H1 (cell line): ENCODE measurements around the gene ALK. TPM values are rescaled to one million over a fixed set of nuclear protein-coding genes. Genes with fewer than 3 reads are reported as not detected.

Experiments
- CTCF ChIA-PET: fragments of 300-600 bp; sonication (Branson Sonifier 250); formaldehyde crosslinking; loops from one replicate; lab custom pipeline; 2021; ENCODE audit not compliant: partially characterized antibody; lab: Charles Lee
- POLR2A ChIA-PET: fragments of 300-600 bp; sonication (Branson Sonifier 250); formaldehyde crosslinking; loops from one replicate; lab custom pipeline; 2021; ENCODE audit warnings: inconsistent platforms; ENCODE audit not compliant: partially characterized antibody; lab: Charles Lee
- DNase-seq, 2 experiments: peaks; one replicate each; pipeline versions ENCODE4 v3.0.0 to v3.0.0-alpha.2; 2010 to 2022; ENCODE audit warnings: low spot score in 2 of 2, low read depth in 1 of 2, mixed read lengths in 1 of 2
- FAIRE-seq: peaks from 2 replicates; lab custom pipeline; 2011; peaks lifted over from hg19 to GRCh38; lab: Jason Lieb, UNC
- H2AFZ ChIP-seq: 2 replicates; pipeline ENCODE4 v1.8.1; 2012; ENCODE audit warnings: low read length, inconsistent platforms
- H2AK5ac ChIP-seq: 2 replicates; pipeline ENCODE4 v1.6.1; 2013; ENCODE audit warnings: low read depth, low read length
- H2BK120ac ChIP-seq: replicated peaks from 2 replicates; pipeline ENCODE3; 2013; ENCODE audit warnings: low read depth, low read length, inconsistent platforms
- H2BK12ac ChIP-seq: 2 replicates; pipeline ENCODE4 v1.6.1; 2013; ENCODE audit warnings: low read depth, low read length
- H2BK15ac ChIP-seq: 2 replicates; pipeline ENCODE4 v1.6.1; 2013; ENCODE audit warnings: low read length
- H2BK20ac ChIP-seq: 2 replicates; pipeline ENCODE4 v1.6.1; 2013; ENCODE audit warnings: low read length
- H2BK5ac ChIP-seq: 2 replicates; pipeline ENCODE4 v1.6.1; 2013; ENCODE audit warnings: low read depth, low read length
- H3K14ac ChIP-seq: 2 replicates; pipeline ENCODE4 v1.6.1; 2013; ENCODE audit warnings: inconsistent platforms; ENCODE audit not compliant: insufficient read length
- H3K18ac ChIP-seq: 2 replicates; pipeline ENCODE4 v1.6.1; 2013; ENCODE audit warnings: low read length; ENCODE audit errors: extremely low read depth
- H3K23ac ChIP-seq: 2 replicates; pipeline ENCODE4 v1.6.1; 2013; ENCODE audit warnings: inconsistent platforms; ENCODE audit not compliant: insufficient read length
- H3K23me2 ChIP-seq: 2 replicates; pipeline ENCODE4 v1.6.1; 2013; ENCODE audit warnings: low read depth, low read length
- H3K27ac ChIP-seq: 2 replicates; pipeline ENCODE4 v1.6.1; 2011; ENCODE audit warnings: low read depth, low read length, inconsistent platforms
- H3K27me3 ChIP-seq, 4 experiments: replicated peaks in 1 of 4; 1 replicate in 1 of 4; 2 replicates in 3 of 4; pipeline versions ENCODE4 v1.6.1 to v1.8.1; 2011 to 2013; ENCODE audit warnings: low read length in 3 of 4, mild to moderate bottlenecking in 3 of 4, inconsistent platforms in 2 of 4, mixed read lengths in 2 of 4, moderate library complexity in 1 of 4; ENCODE audit not compliant: control insufficient read depth in 3 of 4, insufficient read depth in 3 of 4; ENCODE audit errors: extremely low read depth in 1 of 4
- H3K36me3 ChIP-seq, 4 experiments: 2 replicates each; pipeline versions ENCODE4 v1.6.1 to v1.8.1; 2011 to 2013; ENCODE audit warnings: mild to moderate bottlenecking in 4 of 4, low read length in 3 of 4, moderate library complexity in 2 of 4, control low read depth in 1 of 4, inconsistent platforms in 1 of 4; ENCODE audit not compliant: insufficient read depth in 4 of 4, control insufficient read depth in 2 of 4
- H3K4ac ChIP-seq: replicated peaks from 2 replicates; pipeline ENCODE3; 2013; ENCODE audit warnings: low read length, low read depth, mixed read lengths, inconsistent platforms; ENCODE audit not compliant: insufficient read length
- H3K4me1 ChIP-seq, 4 experiments: replicated peaks in 1 of 4; 1 replicate in 1 of 4; 2 replicates in 3 of 4; pipeline versions ENCODE4 v1.6.1 to v1.8.1; 2011 to 2013; ENCODE audit warnings: low read length in 3 of 4, inconsistent platforms in 2 of 4, mixed read lengths in 1 of 4; ENCODE audit not compliant: insufficient read depth in 4 of 4, control insufficient read depth in 3 of 4
- H3K4me2 ChIP-seq, 2 experiments: 2 replicates each; pipeline versions ENCODE4 v1.6.1 to v1.8.1; 2011 to 2013; ENCODE audit warnings: low read depth in 2 of 2, low read length in 2 of 2, control low read depth in 1 of 2, inconsistent platforms in 1 of 2, mild to moderate bottlenecking in 1 of 2; ENCODE audit not compliant: insufficient read depth in 1 of 2
- H3K4me3 ChIP-seq, 4 experiments: fragments of 200-600, 300-600 bp in 1 of 4; sonication (generic), shearing (Covaris generic), sonication (Bioruptor Twin) in 1 of 4; 2 replicates each; pipeline versions ENCODE4 v1.5.1 to v1.8.1; 2011 to 2016; ENCODE audit warnings: low read length in 4 of 4, low read depth in 3 of 4, control low read depth in 2 of 4, inconsistent platforms in 2 of 4, mild to moderate bottlenecking in 2 of 4, mixed read lengths in 1 of 4, moderate library complexity in 1 of 4; ENCODE audit not compliant: insufficient read depth in 2 of 4; ENCODE audit errors: extremely low read depth in 1 of 4
- H3K56ac ChIP-seq: replicated peaks from 2 replicates; pipeline ENCODE3; 2013; ENCODE audit warnings: low read depth, mild to moderate bottlenecking, mixed read lengths, low read length, inconsistent platforms; ENCODE audit not compliant: insufficient read length
- H3K79me1 ChIP-seq: 2 replicates; pipeline ENCODE4 v1.6.1; 2013; ENCODE audit warnings: low read depth, low read length, control low read depth
- H3K79me2 ChIP-seq, 2 experiments: 2 replicates each; pipeline versions ENCODE4 v1.6.1 to v1.8.1; 2012 to 2013; ENCODE audit warnings: low read length in 2 of 2, mild to moderate bottlenecking in 2 of 2, inconsistent platforms in 1 of 2; ENCODE audit not compliant: insufficient read depth in 2 of 2, control insufficient read depth in 1 of 2
- H3K9ac ChIP-seq, 4 experiments: replicated peaks in 1 of 4; 1 replicate in 1 of 4; 2 replicates in 3 of 4; pipeline versions ENCODE4 v1.6.1 to v1.8.1; 2011 to 2013; ENCODE audit warnings: low read depth in 3 of 4, low read length in 3 of 4, control low read depth in 2 of 4, mild to moderate bottlenecking in 2 of 4, moderate library complexity in 2 of 4, inconsistent platforms in 1 of 4; ENCODE audit errors: extremely low read depth in 1 of 4
- H3K9me3 ChIP-seq, 2 experiments: 2 replicates each; pipeline versions ENCODE4 v1.6.1 to v1.8.1; 2012 to 2013; ENCODE audit warnings: mild to moderate bottlenecking in 2 of 2, moderate library complexity in 2 of 2, control low read depth in 1 of 2, inconsistent platforms in 1 of 2, low read depth in 1 of 2, low read length in 1 of 2, mixed read lengths in 1 of 2; ENCODE audit not compliant: insufficient read depth in 2 of 2
- H4K20me1 ChIP-seq, 2 experiments: replicated peaks in 1 of 2; 2 replicates each; pipeline versions ENCODE3 to v1.8.1; 2011 to 2013; ENCODE audit warnings: inconsistent platforms in 2 of 2, low read length in 2 of 2, mild to moderate bottlenecking in 1 of 2; ENCODE audit not compliant: insufficient read depth in 2 of 2, control insufficient read depth in 1 of 2
- H4K5ac ChIP-seq: 2 replicates; pipeline ENCODE4 v1.6.1; 2013; ENCODE audit warnings: low read length, low read depth, mixed read lengths, inconsistent platforms; ENCODE audit not compliant: insufficient read length
- H4K8ac ChIP-seq: 2 replicates; pipeline ENCODE4 v1.8.0; 2013; ENCODE audit warnings: mild to moderate bottlenecking, moderate library complexity, low read length, inconsistent platforms; ENCODE audit not compliant: insufficient read depth; ENCODE audit errors: extremely low read depth
- H4K91ac ChIP-seq: replicated peaks from 2 replicates; pipeline ENCODE3; 2013; ENCODE audit warnings: low read length, mixed read lengths, inconsistent platforms; ENCODE audit not compliant: insufficient read length
- BCL11A ChIP-seq, 2 experiments: IDR thresholded peaks; one replicate each; pipeline ENCODE4 v1.6.1; 2011; ENCODE audit warnings: low read depth in 2 of 2, low read length in 2 of 2, mild to moderate bottlenecking in 2 of 2
- CBX5 ChIP-seq: fragments of 300-800, 300-1000 bp; sonication (generic); IDR thresholded peaks from 2 replicates; pipeline ENCODE4 v1.7.1; 2016; ENCODE audit warnings: antibody characterized with exemption, low read length, low read depth
- E2F6 ChIP-seq: IDR thresholded peaks from 2 replicates; pipeline ENCODE4 v1.6.1; 2012; ENCODE audit warnings: inconsistent platforms
- EP300 ChIP-seq, 2 experiments: IDR thresholded peaks; 1 replicate in 1 of 2; 2 replicates in 1 of 2; pipeline ENCODE4 v1.6.1; 2011 to 2012; ENCODE audit warnings: low read depth in 2 of 2, low read length in 2 of 2, mild to moderate bottlenecking in 2 of 2, borderline replicate concordance in 1 of 2, inconsistent platforms in 1 of 2, moderate library complexity in 1 of 2
- GTF2F1 ChIP-seq: IDR thresholded peaks from 2 replicates; pipeline ENCODE4 v1.6.1; 2012; ENCODE audit warnings: low read depth, low read length, improper control_type of control experiment, borderline replicate concordance
- HDAC2 ChIP-seq, 2 experiments: fragments of 300-600 bp in 1 of 2; sonication (generic) in 1 of 2; IDR thresholded peaks; 2 replicates each; pipeline ENCODE4 v1.6.1; 2011 to 2012; ENCODE audit warnings: low read depth in 2 of 2, low read length in 2 of 2, mild to moderate bottlenecking in 2 of 2, moderate library complexity in 2 of 2, borderline replicate concordance in 1 of 2, inconsistent platforms in 1 of 2
- MAX ChIP-seq: IDR thresholded peaks from 2 replicates; pipeline ENCODE4 v1.6.1; 2012; ENCODE audit warnings: inconsistent platforms
- NRF1 ChIP-seq: IDR thresholded peaks from 2 replicates; pipeline ENCODE4 v1.6.1; 2011; ENCODE audit warnings: mild to moderate bottlenecking, low read depth, low read length, improper control_type of control experiment
- POLR2A ChIP-seq, 2 experiments: IDR thresholded peaks; 1 replicate in 1 of 2; 2 replicates in 1 of 2; pipeline ENCODE4 v1.6.1; 2011; ENCODE audit warnings: low read depth in 2 of 2, low read length in 2 of 2, mild to moderate bottlenecking in 2 of 2; ENCODE audit errors: control extremely low read depth in 1 of 2
- SIN3A ChIP-seq, 2 experiments: IDR thresholded peaks in 1 of 2; conservative IDR thresholded peaks in 1 of 2; 2 replicates each; pipeline ENCODE4 v1.6.1; 2011 to 2012; ENCODE audit warnings: low read length in 2 of 2, improper control_type of control experiment in 1 of 2, low read depth in 1 of 2, mild to moderate bottlenecking in 1 of 2
- SIRT6 ChIP-seq: IDR thresholded peaks from one replicate; pipeline ENCODE4 v1.7.1; 2012; ENCODE audit warnings: low read length, inconsistent platforms
- WGBS, 2 experiments: shearing (Covaris generic) in 1 of 2; methylation state at CpG; one replicate each; pipeline versions ENCODE4 v1.1.6 to v1.1.7; 2013 to 2015; ENCODE audit warnings: low lambda C conversion rate in 2 of 2, mixed read lengths in 2 of 2, inconsistent platforms in 1 of 2, low coverage in 1 of 2, missing lambda C conversion rate in 1 of 2; ENCODE audit not compliant: insufficient replicate concordance in 2 of 2, insufficient coverage in 1 of 2, insufficient read length in 1 of 2; ENCODE audit errors: extremely low coverage in 1 of 2, missing lambda C conversion rate in 1 of 2; 5-methylcytosine and 5-hydroxymethylcytosine counted together
- polyA plus RNA-seq, 7 experiments: library from polyadenylated mRNA; depleted of rRNA in 3 of 7; stranded (reverse) in 5 of 7; unstranded in 2 of 7; fragments of >200 nt in 5 of 7; fragments of 200-250 nt in 2 of 7; gene quantifications; 1 replicate in 5 of 7; 2 replicates in 1 of 7; 4 replicates in 1 of 7; pipeline versions ENCODE4 v1.2.1 to v1.2.3, GENCODE V29; 2011 to 2013; ENCODE audit warnings: missing spikeins in 2 of 7, mixed read lengths in 2 of 7
- total RNA-seq: library from RNA; stranded (reverse); fragmentation: NEBNext Ultra II Directional; extraction: Animal tissue kit (Norgen Biotek cat#: 25700); gene quantifications from 2 replicates; pipeline ENCODE4 v1.2.1, GENCODE V29; 2021

ALK gene
- total and polyA plus RNA-seq, 2 of the 8 experiments (the other 6 are each of a cell fraction or from before 2014, with no cell fraction given): 0.02 to 0.09 TPM

- Histone ChIP-seq H3K4me1 (peaks cover 0 to 7% (median 5%) of the 10 kb centered on the region in 4 experiments; a peak in 4 of 7 replicates), H3K18ac (no peak overlapping the region), H4K20me1 (no peaks in the 10 kb centered on the region), H3K79me2 (no peaks in the 10 kb centered on the region), H3K27ac (no peak overlapping the region), H2BK15ac (no peak overlapping the region), H3K23me2 (no peaks in the 10 kb centered on the region), H4K5ac (no peak overlapping the region), H3K4me3 (no peak overlapping the region), H2BK12ac (no peak overlapping the region), H3K27me3 (no peaks in the 10 kb centered on the region), H3K79me1 (no peaks in the 10 kb centered on the region), H3K4me2 (no peak overlapping the region), H3K23ac (no peak overlapping the region), H3K9me3 (no peaks in the 10 kb centered on the region), H2BK20ac (no peak overlapping the region), H2BK120ac (no peak overlapping the region), H4K91ac (no peak overlapping the region), H3K4ac (no peak overlapping the region), H4K8ac (no peak overlapping the region), H2BK5ac (no peak overlapping the region), H2AFZ (no peak overlapping the region), H2AK5ac (no peak overlapping the region), H3K56ac (no peak overlapping the region), H3K9ac (no peak overlapping the region), H3K14ac (no peak overlapping the region), H3K36me3 (no peaks in the 10 kb centered on the region)
- CTCF ChIA-PET: interaction anchor here (1.3 kb wide), 2 partner anchors 107 to 138 kb away, joined by 3 read pairs; no protein-coding TSS in a partner anchor
- POLR2A ChIA-PET: no interaction called here
- TF ChIP-seq BCL11A (IDR thresholded peaks at IDR 0.05; ENCODE audit: low read depth in 2 of 2, low read length in 2 of 2) (no peak), SIN3A (conservative IDR thresholded peaks at IDR 0.05 in 1 of 2, IDR thresholded peaks at IDR 0.05 in 1 of 2; ENCODE audit: low read depth in 1 of 2, low read length in 2 of 2) (no peak), E2F6 (0 out of 2 replicates have a peak, but pooled peaks have one; percentile 30), MAX (peak; percentile 56), GTF2F1 (no peak), SIRT6 (no peak), CBX5 (no peak), NRF1 (no peak), EP300 (IDR thresholded peaks at IDR 0.05; ENCODE audit: borderline replicate concordance in 1 of 2, low read depth in 2 of 2, low read length in 2 of 2) (no peak), HDAC2 (IDR thresholded peaks at IDR 0.05; ENCODE audit: borderline replicate concordance in 1 of 2, low read depth in 2 of 2, low read length in 2 of 2) (no peak), POLR2A (IDR thresholded peaks at IDR 0.05; ENCODE audit: control extremely low read depth in 1 of 2, low read depth in 2 of 2, low read length in 2 of 2) (no peak)
- FAIRE-seq: no peak
- 84% methylated on average over 4 of the region's 4 CpGs; no CpG with 5 or more reads in 1 of the 2 experiments for WGBS, 2 experiments
- DNase-seq: no peak
Observed at GRCh38 chr2:29446847-29447246, 474.5 kb downstream of the ALK start.
